ENCODE data around the gene ARHGAP32.
"Not testable (repeated sequence)": the region's sequence is repeated elsewhere in the genome, so short reads cannot be mapped to it uniquely, and the experiment has no call there.

Gene ARHGAP32

GRCh38 chr11:129204150-129204838 lies 12.2 kb upstream of the ARHGAP32 start:
- in situ Hi-C loops (cut with MboI; ENCODE audit: low sequenced_read_pairs) = no loop called here

- in situ Hi-C loops (cut with MboI; ENCODE audit: low sequenced_read_pairs) = no loop called here
Observed at GRCh38 chr11:129202646-129203045, 10.5 kb upstream of the ARHGAP32 start.

GRCh38 chr11:129195682-129196081 lies 3.6 kb upstream of the ARHGAP32 start:
- in situ Hi-C loops (cut with MboI; ENCODE audit: low sequenced_read_pairs) = no loop called here

DNA sequence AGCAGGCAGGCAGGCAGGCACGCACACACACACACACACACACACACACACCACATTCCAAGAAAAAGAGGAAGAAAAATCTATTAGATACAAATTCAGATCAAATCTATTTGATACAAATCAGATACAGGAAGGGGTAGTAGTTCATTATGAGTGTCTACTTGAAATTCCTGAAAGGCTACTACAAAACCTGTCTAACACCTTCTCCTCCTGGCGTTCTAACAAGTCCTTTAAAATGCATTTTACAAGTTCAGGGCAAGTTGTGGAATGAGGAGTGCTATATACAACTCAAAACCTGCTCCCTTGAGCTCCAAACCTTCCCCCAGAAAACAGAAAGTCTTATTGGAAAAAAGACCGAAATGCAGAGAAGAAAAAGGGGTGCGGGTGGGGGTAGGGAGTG lies 476 bp downstream of the ARHGAP32 start:
- in situ Hi-C loops (cut with MboI; ENCODE audit: low sequenced_read_pairs) = no loop called here

- in situ Hi-C loops (cut with MboI; ENCODE audit: low sequenced_read_pairs) = no loop called here
Observed at GRCh38 chr11:129190087-129190486, 2.0 kb downstream of the ARHGAP32 start.

- in situ Hi-C loops (cut with MboI; ENCODE audit: low sequenced_read_pairs) = no loop called here
Observed at GRCh38 chr11:129189646-129190045, 2.5 kb downstream of the ARHGAP32 start.

- in situ Hi-C loops (cut with MboI; ENCODE audit: low sequenced_read_pairs) = not testable (repeated sequence)
Observed at GRCh38 chr11:129185082-129185481, 7.0 kb downstream of the ARHGAP32 start.

- in situ Hi-C loops (cut with MboI; ENCODE audit: low sequenced_read_pairs) = no loop called here
Observed at GRCh38 chr11:129184581-129184980, 7.5 kb downstream of the ARHGAP32 start.

GRCh38 chr11:129167315-129167714 lies 24.8 kb downstream of the ARHGAP32 start:
- in situ Hi-C loops (cut with MboI; ENCODE audit: low sequenced_read_pairs) = no loop called here

DNA sequence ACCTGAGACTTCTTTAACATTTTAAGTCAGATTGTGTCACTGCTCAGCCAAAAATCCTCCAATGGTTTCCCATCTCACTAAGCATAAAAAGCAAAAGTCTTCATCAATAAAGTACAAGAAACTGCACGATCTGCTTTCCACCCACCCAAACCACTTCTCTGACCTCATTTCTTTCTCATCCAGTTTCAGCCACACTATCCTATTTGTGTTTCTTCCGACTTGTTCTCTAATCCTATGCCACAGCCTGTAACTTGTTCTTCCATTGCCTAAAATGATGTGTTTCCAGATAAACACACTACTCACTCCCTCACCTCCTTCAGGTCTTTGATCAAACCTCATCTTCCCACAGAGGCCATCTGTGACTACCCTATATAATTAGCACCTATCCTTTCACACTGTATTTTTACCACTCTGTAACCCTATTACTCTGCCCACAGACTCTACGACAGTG lies 28.4 kb downstream of the ARHGAP32 start:
- in situ Hi-C loops (cut with MboI; ENCODE audit: low sequenced_read_pairs) = no loop called here

- in situ Hi-C loops (cut with MboI; ENCODE audit: low sequenced_read_pairs) = not testable (repeated sequence)
Observed at GRCh38 chr11:129157080-129157479, 35.0 kb downstream of the ARHGAP32 start.

- in situ Hi-C loops (cut with MboI; ENCODE audit: low sequenced_read_pairs) = no loop called here
Observed at GRCh38 chr11:129155745-129156144, 36.4 kb downstream of the ARHGAP32 start.

DNA sequence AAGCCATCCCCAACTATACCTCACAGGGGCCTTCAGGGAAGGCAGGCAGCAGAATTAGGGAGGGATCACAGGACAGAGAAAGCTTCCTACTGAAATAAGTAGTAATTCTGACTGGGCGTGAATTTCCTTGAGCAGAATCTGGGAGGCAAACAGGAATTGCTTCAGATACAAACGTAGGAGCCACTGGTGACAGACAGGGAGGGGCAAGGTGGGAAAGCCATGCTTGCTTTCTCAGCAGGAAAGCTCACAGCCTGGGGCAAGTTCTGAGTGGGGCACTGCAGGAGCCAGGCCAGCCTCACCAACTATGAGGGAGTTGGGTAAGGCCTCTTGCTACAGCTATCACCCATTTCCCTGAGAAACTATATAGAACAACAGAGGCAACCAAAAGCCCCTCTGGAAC lies 43.6 kb downstream of the ARHGAP32 start:
- in situ Hi-C loops (cut with MboI; ENCODE audit: low sequenced_read_pairs) = no loop called here

DNA sequence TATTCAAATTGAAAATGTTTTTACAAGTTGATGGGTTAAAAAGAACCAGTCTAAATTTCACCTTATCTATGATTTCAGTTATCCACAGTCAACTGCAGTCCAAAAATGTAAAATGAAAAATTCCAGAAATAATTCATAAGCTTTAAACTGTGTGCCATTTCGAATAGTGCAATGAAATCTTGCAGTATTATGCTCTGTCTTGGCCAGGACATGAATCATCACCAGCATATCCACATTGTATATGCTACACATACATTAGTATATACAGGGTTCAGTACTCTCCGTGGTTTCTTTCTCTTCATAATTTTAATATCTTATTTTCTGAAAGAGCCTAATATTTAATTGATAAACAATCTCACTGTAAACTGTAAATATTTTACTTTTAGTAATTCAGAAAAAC lies 45.9 kb downstream of the ARHGAP32 start:
- in situ Hi-C loops (cut with MboI; ENCODE audit: low sequenced_read_pairs) = no loop called here

GRCh38 chr11:129145276-129145675 lies 46.8 kb downstream of the ARHGAP32 start:
- in situ Hi-C loops (cut with MboI; ENCODE audit: low sequenced_read_pairs) = no loop called here

- in situ Hi-C loops (cut with MboI; ENCODE audit: low sequenced_read_pairs) = no loop called here
Observed at GRCh38 chr11:129144256-129144655, 47.9 kb downstream of the ARHGAP32 start.

- in situ Hi-C loops (cut with MboI; ENCODE audit: low sequenced_read_pairs) = no loop called here
Observed at GRCh38 chr11:129143335-129143734, 48.8 kb downstream of the ARHGAP32 start.

DNA sequence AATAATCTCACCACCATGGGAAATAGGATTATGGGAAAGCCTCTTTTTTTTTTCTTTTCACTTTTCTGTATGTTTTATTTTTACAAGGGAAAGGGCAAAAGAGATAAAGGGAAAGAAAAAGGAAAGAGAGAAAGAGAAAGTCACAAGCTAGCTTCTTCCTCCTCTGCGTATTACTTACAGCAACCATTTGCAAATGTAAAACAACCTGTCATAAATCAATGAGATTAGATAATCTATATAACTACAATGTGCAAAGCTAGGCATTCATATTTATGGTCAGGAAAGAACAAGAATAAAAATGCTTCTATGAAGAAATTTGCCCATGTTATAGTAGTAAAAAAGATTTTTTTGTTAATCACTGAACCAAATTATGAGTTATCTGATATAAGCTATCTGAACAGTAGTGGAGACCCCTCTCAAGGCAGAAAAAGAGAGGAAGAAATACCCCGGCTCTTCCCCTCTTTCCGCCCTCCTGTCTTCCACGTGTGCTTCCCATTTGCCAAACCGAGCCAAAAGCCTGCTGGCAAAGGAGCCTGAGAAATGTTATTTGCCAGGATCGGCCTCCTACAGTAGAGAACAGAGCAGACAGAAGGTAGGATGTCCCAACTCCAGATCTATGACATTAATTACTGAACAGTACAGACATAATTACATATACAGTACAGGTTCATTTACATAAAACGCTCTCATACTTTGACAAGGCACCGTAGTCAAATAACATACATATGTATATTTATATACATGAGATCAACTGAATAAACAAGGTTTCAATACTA lies 50.2 kb downstream of the ARHGAP32 start:
- in situ Hi-C loops (cut with MboI; ENCODE audit: low sequenced_read_pairs) = no loop called here

DNA sequence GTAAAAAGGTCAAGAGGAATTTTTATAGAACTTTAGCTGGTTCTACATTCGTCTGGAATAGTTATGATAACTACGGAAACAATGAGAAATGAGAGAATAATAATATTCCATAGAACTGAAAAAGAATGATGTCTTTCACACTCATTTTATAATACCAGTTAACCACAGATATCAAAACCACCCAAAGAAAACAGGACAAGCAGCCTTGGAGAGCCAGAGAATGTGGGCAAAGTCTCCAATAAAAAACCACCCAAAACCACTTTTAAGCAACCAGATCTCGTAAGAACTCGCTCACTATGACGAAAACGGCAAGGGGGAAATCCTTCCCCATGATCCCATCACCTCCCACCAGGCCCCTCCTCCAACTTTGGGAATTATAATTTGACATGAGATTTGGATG lies 60.8 kb downstream of the ARHGAP32 start:
- in situ Hi-C loops (cut with MboI; ENCODE audit: low sequenced_read_pairs) = no loop called here

GRCh38 chr11:129128881-129129620 lies 63.1 kb downstream of the ARHGAP32 start:
- in situ Hi-C loops (cut with MboI; ENCODE audit: low sequenced_read_pairs) = not testable (repeated sequence)

DNA sequence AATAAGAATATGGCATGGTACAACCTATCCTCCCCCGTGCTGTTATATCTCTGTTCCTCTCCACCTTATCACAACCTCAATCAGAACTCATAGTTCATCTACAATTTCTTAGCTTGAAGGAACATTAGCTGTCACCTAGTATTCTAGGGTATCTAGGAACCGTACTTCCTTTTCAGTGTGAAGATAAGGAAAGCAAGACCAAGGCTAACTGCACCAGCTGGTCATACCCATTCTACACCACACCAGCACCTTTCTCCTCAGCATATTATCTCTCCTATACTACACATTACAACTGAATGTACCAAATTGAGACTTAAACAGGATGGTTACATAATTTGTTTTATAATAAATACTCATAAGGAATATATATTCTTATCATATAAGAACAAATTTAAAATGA lies 73.1 kb downstream of the ARHGAP32 start:
- in situ Hi-C loops (cut with MboI; ENCODE audit: low sequenced_read_pairs) = loop anchor here (25.0 kb wide), 1 partner anchor 593 kb away; no protein-coding TSS in a partner anchor
